ACC112 (cell line): Measurements from ENCODE around the gene MARCHF5.

Experiments
- H2AFZ ChIP-seq: fragments of 200-600 bp; sonication (generic); one replicate; pipeline ENCODE4 v1.6.0; 2017; ENCODE audit warnings: antibody characterized with exemption, low read length; ENCODE audit not compliant: unreplicated experiment
- H3K27ac ChIP-seq: fragments of 200-600 bp; sonication (generic); 2 replicates; pipeline ENCODE4 v1.5.1; 2014; ENCODE audit warnings: low read depth, mild to moderate bottlenecking, antibody characterized with exemption, low read length, moderate library complexity
- H3K27me3 ChIP-seq: fragments of 200-600 bp; sonication (generic); 2 replicates; pipeline ENCODE4 v1.6.1; 2014; ENCODE audit warnings: mild to moderate bottlenecking, antibody characterized with exemption, low read length, moderate library complexity, mixed read lengths; ENCODE audit not compliant: insufficient read depth
- H3K36me3 ChIP-seq: fragments of 200-600 bp; sonication (generic); 2 replicates; pipeline ENCODE4 v1.6.1; 2016; ENCODE audit warnings: mild to moderate bottlenecking, antibody characterized with exemption, low read length, moderate library complexity, mixed read lengths; ENCODE audit not compliant: insufficient read depth
- H3K4me1 ChIP-seq: fragments of 200-600 bp; sonication (generic); one replicate; pipeline ENCODE4 v1.6.1; 2016; ENCODE audit warnings: low read length, mixed read lengths; ENCODE audit not compliant: insufficient read depth, unreplicated experiment, control insufficient read depth
- H3K4me3 ChIP-seq: fragments of 200-600 bp; sonication (generic); 2 replicates; pipeline ENCODE4 v1.5.1; 2014; ENCODE audit warnings: mild to moderate bottlenecking, low read depth, low read length
- H3K79me2 ChIP-seq: fragments of 200-600 bp; sonication (generic); one replicate; pipeline ENCODE4 v1.6.0; 2016; ENCODE audit warnings: low read length; ENCODE audit not compliant: control insufficient read depth, unreplicated experiment, insufficient read depth

The MARCHF5 gene, protein sequence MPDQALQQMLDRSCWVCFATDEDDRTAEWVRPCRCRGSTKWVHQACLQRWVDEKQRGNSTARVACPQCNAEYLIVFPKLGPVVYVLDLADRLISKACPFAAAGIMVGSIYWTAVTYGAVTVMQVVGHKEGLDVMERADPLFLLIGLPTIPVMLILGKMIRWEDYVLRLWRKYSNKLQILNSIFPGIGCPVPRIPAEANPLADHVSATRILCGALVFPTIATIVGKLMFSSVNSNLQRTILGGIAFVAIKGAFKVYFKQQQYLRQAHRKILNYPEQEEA

DNA sequence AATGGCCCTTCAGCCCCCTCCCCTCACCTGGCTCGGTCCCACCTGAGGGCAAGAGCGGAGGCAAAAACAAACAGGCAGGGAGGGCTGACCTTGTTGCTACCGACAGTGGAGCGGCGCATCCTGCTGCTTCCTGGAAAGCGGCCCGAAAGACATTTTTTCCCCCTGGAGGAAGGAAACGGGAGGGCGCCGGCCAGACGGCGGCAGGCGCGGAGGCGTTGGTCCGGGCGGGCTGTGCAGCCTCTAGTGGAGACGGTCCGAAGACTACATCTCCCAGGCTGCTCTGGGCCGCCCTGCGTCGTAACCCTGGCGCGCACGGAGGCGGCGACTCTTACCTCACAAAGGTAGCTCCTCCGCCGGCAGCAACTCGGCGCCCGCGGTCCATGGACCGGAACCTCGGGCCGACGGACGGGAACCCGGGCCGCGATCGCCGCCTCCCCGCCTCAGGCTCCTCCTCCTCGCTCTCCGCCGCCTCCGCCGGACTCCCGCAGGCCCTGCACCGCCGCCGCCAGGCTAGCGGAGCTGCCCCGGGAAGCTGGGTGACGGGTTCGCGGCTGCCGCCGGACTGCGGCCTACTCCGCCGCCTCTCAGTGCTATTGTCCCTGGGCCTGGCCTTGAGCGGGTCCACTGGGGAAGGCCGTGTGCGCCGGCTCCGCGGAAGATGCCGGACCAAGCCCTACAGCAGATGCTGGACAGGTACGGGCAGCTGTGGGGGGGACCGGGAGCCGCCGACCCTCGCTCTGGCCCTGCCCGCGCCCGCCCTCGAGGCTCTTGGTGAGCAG lies at the start of gene MARCHF5, which contains the start of gene CPEB3:
TSS of gene MARCHF5 (plus strand) at position 331 of the 779 bp plus-strand sequence. CDS start at position 659, 328 bp downstream.
TSS of gene CPEB3 (minus strand) at position 242 of the 779 bp plus-strand sequence. CDS start 50,728 bp downstream, outside the sequence.
- H3K27me3 ChIP-seq: no peaks in the 10 kb centered on the region
- H3K4me1 ChIP-seq: peaks cover 6% of the 10 kb centered on the region
- H3K36me3 ChIP-seq: peaks cover 4% of the 10 kb centered on the region; the same call in 1 of the 2 replicates
- peak within 1 kb of the TSS; percentile 91 for H3K4me3 ChIP-seq
- H3K27ac ChIP-seq: peak within 1 kb of the TSS; percentile 48
- H3K79me2 ChIP-seq: peaks cover 60% of the 10 kb centered on the region
- peak within 1 kb of the TSS; percentile 77 for H2AFZ ChIP-seq

DNA sequence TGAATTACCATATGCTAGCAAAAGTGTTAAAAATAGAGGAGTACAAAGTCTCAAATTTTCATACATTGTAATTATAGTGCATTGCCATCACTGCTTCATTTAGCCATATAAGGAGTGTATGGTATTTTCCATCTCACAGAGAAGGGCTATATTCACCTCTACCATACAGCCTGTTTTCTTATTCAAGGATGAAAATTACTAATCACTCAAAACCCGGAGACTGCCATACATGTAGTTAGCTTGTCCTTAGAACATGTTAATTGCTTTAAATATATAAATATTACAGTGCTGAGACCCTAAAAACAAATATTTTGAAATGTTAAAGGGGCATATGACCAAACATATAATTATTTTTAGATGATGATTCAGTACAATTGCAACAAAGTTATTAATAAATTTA lies 49.5 kb upstream of the MARCHF5 start:
- Histone ChIP-seq H3K4me3 (peak overlapping the region; percentile 84), H3K27me3 (no peaks in the 10 kb centered on the region), H2AFZ (peak overlapping the region; percentile 63), H3K4me1 (peaks cover 15% of the 10 kb centered on the region), H3K36me3 (no peaks in the 10 kb centered on the region), H3K27ac (peak overlapping the region; percentile 40), H3K79me2 (no peaks in the 10 kb centered on the region)

DNA sequence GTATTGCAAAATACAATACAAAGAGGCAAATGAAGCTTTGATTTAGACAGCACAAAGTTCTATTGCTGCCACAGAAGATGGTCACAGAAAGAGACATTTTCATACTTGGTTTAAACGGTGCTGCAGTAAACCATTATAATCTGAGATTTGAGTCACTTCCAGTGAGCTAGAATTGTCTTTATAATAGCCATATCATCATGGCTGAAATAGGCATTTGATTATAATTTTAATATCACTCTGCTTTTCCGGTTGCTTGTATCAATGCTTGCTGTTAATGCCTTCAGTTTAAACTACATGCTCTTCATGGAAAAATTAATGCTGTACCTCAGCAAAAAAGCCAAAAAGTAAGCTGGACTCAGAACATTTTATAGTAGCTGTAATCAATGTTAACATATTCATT lies 48.6 kb upstream of the MARCHF5 start:
- Histone ChIP-seq H3K4me3 (no peak overlapping the region), H3K79me2 (no peaks in the 10 kb centered on the region), H2AFZ (no peak overlapping the region), H3K36me3 (no peaks in the 10 kb centered on the region), H3K27ac (no peak overlapping the region), H3K4me1 (peaks cover 15% of the 10 kb centered on the region), H3K27me3 (no peaks in the 10 kb centered on the region)

DNA sequence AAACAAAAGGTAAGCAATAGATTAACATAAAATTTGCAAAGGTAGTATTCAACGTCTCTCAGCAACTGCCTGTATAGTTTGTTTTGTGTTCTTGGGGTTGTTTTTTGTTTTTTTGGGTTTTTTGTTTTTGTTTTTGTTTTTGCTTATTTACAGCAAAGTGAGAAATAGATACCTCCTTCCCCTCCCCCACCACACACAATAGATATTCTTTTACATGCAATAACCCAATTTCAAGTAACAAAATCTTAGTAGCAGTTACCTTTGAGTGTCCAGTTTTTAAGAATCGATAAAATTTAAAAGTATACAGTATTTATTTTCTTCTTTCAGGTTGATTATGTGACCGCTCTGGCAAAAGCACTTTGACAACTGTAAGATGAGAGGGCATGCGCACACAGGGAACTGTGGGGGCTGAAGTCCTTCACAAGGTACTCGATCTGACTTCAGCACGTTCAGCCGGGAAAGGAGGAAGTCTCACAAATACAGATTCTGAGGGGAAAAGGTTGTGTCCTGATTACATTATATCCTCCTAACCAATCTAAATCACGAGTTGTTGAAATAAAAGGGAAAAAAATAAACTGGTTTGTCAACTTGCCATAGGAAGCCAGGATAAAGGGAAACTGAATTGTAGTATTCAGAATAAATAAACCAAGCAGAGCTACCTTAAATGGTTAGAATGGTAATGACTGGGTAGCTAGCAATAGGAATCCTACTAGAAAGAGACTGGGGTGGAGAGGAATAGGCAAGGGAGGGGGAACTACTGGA lies 47.9 kb upstream of the MARCHF5 start:
- no peaks in the 10 kb centered on the region for H3K79me2 ChIP-seq
- no peak overlapping the region for H3K27ac ChIP-seq
- peaks cover 12% of the 10 kb centered on the region for H3K4me1 ChIP-seq
- H3K4me3 ChIP-seq: peak overlapping the region; percentile 64
- H3K27me3 ChIP-seq: no peaks in the 10 kb centered on the region
- H2AFZ ChIP-seq: no peak overlapping the region
- H3K36me3 ChIP-seq: no peaks in the 10 kb centered on the region

DNA sequence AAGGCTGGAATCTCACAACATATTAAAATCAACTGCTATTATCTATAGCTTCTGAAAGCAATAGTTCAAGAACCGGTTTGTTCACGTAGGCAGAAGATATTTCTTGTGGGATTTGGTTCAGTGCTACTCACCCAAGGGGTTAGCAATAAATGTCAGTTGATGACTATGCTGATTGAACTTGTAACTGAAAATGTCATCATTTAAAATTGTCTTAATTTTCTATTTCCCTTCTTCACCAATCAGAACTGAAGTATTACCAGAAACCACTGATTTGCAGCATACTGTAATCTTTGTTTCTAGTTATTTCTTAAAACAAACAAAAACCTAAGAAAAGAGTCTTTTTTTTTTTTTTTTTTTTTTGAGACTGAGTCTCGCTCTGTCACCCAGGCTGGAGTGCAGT lies 46.2 kb upstream of the MARCHF5 start:
- H2AFZ ChIP-seq: no peak overlapping the region
- peaks cover 6% of the 10 kb centered on the region for H3K4me1 ChIP-seq
- H3K4me3 ChIP-seq: no peak overlapping the region
- no peak overlapping the region for H3K27ac ChIP-seq
- H3K27me3 ChIP-seq: no peaks in the 10 kb centered on the region
- H3K79me2 ChIP-seq: no peaks in the 10 kb centered on the region
- no peaks in the 10 kb centered on the region for H3K36me3 ChIP-seq

DNA sequence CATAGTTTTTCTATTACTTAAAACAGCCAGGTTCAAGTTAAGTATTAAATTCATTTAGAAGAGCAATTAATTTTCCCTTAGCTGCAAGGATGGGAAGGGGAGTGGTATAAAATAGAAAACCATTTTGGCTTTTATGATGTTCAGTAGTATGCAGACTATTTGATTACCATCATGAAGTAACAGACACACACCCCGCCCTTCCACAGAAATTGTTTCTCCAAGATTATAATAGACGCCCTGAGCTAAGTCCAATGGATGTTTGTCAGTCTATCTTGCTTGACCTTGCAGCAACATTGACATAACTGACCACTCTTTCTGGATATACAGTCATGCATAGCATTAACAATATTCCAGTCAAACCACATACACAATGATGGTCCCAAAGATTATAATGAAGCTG lies 42.4 kb upstream of the MARCHF5 start:
- Histone ChIP-seq H2AFZ (no peak overlapping the region), H3K27me3 (no peaks in the 10 kb centered on the region), H3K79me2 (no peaks in the 10 kb centered on the region), H3K36me3 (no peaks in the 10 kb centered on the region), H3K4me3 (no peak overlapping the region), H3K4me1 (no peaks in the 10 kb centered on the region), H3K27ac (no peak overlapping the region)

DNA sequence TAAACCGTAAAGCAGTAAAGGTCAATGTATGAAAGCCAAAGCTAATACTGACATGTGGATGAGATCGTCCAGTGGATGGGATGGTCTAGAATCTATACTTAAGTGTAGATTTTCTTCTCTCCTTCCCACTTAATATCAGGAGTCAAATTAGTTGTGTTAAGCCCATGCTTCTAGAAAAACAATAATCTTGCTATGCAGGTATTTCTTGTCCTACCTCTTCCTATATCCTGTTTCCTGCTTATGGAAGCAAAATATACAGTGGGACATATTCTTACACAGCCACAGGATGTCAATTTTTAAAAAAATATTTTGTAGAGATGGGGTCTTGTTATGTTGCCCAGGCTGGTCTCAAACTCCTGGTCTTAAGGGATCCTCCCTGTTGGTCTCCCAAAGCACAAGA lies 27.6 kb upstream of the MARCHF5 start:
- Histone ChIP-seq H3K27me3 (no peaks in the 10 kb centered on the region), H3K4me1 (no peaks in the 10 kb centered on the region), H3K4me3 (no peak overlapping the region), H3K27ac (no peak overlapping the region), H3K36me3 (no peaks in the 10 kb centered on the region), H3K79me2 (no peaks in the 10 kb centered on the region), H2AFZ (no peak overlapping the region)

DNA sequence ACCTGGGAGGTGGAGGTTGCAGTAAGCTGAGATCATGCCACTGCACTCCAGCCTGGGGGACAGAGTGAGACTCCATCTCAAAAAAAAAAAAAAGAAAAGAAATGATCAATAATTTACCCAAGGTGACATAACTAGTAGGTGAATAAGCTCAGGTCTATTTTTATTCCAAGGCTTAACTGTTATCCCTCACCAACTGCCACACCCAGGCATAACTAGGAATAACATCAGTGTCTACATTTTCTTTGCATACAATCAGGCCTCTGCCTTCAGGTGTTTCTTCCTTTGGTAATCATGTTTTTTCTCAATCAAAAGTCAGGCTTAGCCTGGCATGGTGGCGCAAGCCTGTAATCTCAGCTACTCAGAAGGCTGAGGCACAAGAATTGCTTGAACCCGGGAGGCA lies 26.7 kb upstream of the MARCHF5 start:
- Histone ChIP-seq H3K36me3 (no peaks in the 10 kb centered on the region), H3K27ac (no peak overlapping the region), H3K79me2 (no peaks in the 10 kb centered on the region), H2AFZ (no peak overlapping the region), H3K4me1 (no peaks in the 10 kb centered on the region), H3K27me3 (no peaks in the 10 kb centered on the region), H3K4me3 (no peak overlapping the region)

DNA sequence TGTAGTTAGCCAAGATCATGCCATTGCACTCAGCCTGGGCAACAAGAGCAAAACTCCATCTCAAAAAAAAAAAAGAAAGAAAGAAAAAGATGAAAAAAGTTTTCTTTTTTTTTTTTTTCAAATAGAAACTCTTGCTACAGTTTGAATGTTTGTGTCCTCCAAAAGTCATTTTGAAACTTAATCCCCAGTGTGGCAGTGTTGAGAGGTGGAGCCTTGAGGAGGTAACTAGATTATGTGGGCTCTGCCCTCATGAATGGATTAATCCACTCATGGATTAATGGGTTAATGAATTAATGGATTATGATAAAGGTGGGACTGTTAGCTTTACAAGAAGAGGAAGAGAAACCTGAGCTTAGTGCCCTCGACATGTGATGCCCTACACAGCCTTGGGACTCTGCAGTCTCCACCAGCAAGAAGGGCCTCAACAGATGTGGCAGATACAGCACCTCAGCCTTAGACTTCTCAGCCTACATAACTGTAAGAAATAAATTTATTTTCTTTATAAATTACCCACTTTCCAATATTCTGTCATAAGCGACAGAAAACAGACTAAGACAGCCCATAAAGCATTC lies 25.2 kb upstream of the MARCHF5 start:
- H2AFZ ChIP-seq: no peak overlapping the region
- no peak overlapping the region for H3K27ac ChIP-seq
- H3K79me2 ChIP-seq: peaks cover 2% of the 10 kb centered on the region
- H3K4me1 ChIP-seq: no peaks in the 10 kb centered on the region
- no peak overlapping the region for H3K4me3 ChIP-seq
- H3K36me3 ChIP-seq: no peaks in the 10 kb centered on the region
- H3K27me3 ChIP-seq: no peaks in the 10 kb centered on the region

DNA sequence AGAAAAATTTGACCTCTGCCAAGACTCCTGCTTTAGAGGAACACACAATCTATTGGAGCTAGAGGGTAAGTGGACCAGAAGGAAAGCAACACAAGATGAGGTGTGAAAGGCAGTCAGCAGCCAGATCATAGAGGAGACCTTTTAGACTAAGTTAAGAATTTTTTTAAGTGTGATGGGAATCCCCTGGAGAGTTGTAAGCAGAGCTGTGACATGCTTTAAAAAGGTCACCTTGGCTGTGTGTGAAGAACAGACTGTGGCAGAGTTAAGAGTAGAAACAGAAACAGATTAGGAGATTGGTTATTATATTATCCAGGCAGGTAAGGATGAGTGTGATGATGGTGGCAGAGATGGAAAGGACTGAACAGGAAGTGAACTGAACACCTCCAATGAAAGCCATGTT lies 23.6 kb upstream of the MARCHF5 start:
- H2AFZ ChIP-seq: no peak overlapping the region
- H3K27ac ChIP-seq: no peak overlapping the region
- peaks cover 2% of the 10 kb centered on the region for H3K79me2 ChIP-seq
- H3K36me3 ChIP-seq: no peaks in the 10 kb centered on the region
- H3K4me3 ChIP-seq: no peak overlapping the region
- H3K27me3 ChIP-seq: no peaks in the 10 kb centered on the region
- H3K4me1 ChIP-seq: no peaks in the 10 kb centered on the region
